ENCODE results near the gene CDH18.

The CDH18 gene

GRCh38 chr5:19462019-19462418 is 526.0 kb downstream of the CDH18 start:
- DNase-seq (ENCODE audit: low read depth in 2 of 2): no peak

GRCh38 chr5:19424506-19424905 is 563.5 kb downstream of the CDH18 start:
- no peak for DNase-seq (ENCODE audit: low read depth in 2 of 2)

All from stimulated activated CD8-positive, alpha-beta memory T cell treated with anti-CD3 and anti-CD28 coated beads, Interleukin-15, amount 100 ng/mL, for 4 hours (primary cell).